H1 (cell line): ENCODE results near the gene AIF1L. TPM values are rescaled to one million over a fixed set of nuclear protein-coding genes. Genes with fewer than 3 reads are reported as not detected.

Experiments used
- polyA plus RNA-seq, 7 experiments: library from polyadenylated mRNA; depleted of rRNA in 3 of 7; stranded (reverse) in 5 of 7; unstranded in 2 of 7; fragments of >200 nt in 5 of 7; fragments of 200-250 nt in 2 of 7; gene quantifications; 1 replicate in 5 of 7; 2 replicates in 1 of 7; 4 replicates in 1 of 7; pipeline versions ENCODE4 v1.2.1 to v1.2.3, GENCODE V29; 2011 to 2013; ENCODE audit warnings: missing spikeins in 2 of 7, mixed read lengths in 2 of 7
- small RNA-seq: library from polyadenylated mRNA; stranded (forward); fragments of <200 nt; extraction: miRNeasy Mini kit (QIAGEN cat#:217004); gene quantifications from one replicate; pipeline ENCODE3, GENCODE V24; 2013; ENCODE audit not compliant: insufficient read depth
- total RNA-seq: library from RNA; stranded (reverse); fragmentation: NEBNext Ultra II Directional; extraction: Animal tissue kit (Norgen Biotek cat#: 25700); gene quantifications from 2 replicates; pipeline ENCODE4 v1.2.1, GENCODE V29; 2021

Gene AIF1L
- total and polyA plus RNA-seq, 2 of the 8 experiments (the other 6 are each of a cell fraction or from before 2014, with no cell fraction given) = 70.7 to 149 TPM

Small RNAs within 50 kb of the gene (small RNA-seq; reads per million reads assigned to genes)
- gene RNU6-881P = not detected

Other genes with a start within 250 kb of the AIF1L start
- not detected in 2 replicates for gene QRFP, start 199.7 kb upstream of the AIF1L start, total RNA-seq
- gene QRFP, start 199.7 kb upstream of the AIF1L start, polyA plus RNA-seq (2011; rRNA removed) = not detected in 2 replicates
- 5.3 and 6.1 TPM in 2 replicates for gene FIBCD1, start 157.3 kb upstream of the AIF1L start, total RNA-seq
- gene FIBCD1, start 157.3 kb upstream of the AIF1L start, polyA plus RNA-seq (2011; rRNA removed) = 8.8 and 13.2 TPM in 2 replicates
- gene LAMC3, start 87.4 kb upstream of the AIF1L start, total RNA-seq = 12.3 and 13.2 TPM in 2 replicates
- 9.3 and 11.5 TPM in 2 replicates for gene LAMC3, start 87.4 kb upstream of the AIF1L start, polyA plus RNA-seq (2011; rRNA removed)
- 39.0 and 50.2 TPM in 2 replicates for gene NUP214, start 29.1 kb downstream of the AIF1L start, total RNA-seq
- 28.6 and 37.6 TPM in 2 replicates for gene NUP214, start 29.1 kb downstream of the AIF1L start, polyA plus RNA-seq (2011; rRNA removed)
- 3.1 and 3.5 TPM in 2 replicates for gene FAM78A, start 180.0 kb downstream of the AIF1L start, total RNA-seq
- 3.1 and 4.1 TPM in 2 replicates for gene FAM78A, start 180.0 kb downstream of the AIF1L start, polyA plus RNA-seq (2011; rRNA removed)
- 3.4 TPM in 2 replicates for gene PLPP7, start 193.2 kb downstream of the AIF1L start, total RNA-seq
- gene PLPP7, start 193.2 kb downstream of the AIF1L start, polyA plus RNA-seq (2011; rRNA removed) = 3.9 and 5.0 TPM in 2 replicates